Ovary (tissue), 9 donors: ENCODE results near the gene HNRNPA3. TPM values are rescaled to one million over a fixed set of nuclear protein-coding genes. Genes with fewer than 3 reads are reported as not detected.

Source experiments
- DNase-seq, 5 donors: peaks; one replicate each; pipeline ENCODE4 v3.0.0-alpha.2; 2019 to 2020
- H3K27ac ChIP-seq, 2 donors: fragments of 200-600 bp; one replicate each; pipeline versions ENCODE4 v1.5.1 to v1.8.0; 2019 to 2022
- H3K27me3 ChIP-seq: fragments of 200-600 bp; one replicate; pipeline ENCODE4 v1.8.0; 2022
- H3K36me3 ChIP-seq: fragments of 200-600 bp; sonication (generic); one replicate; pipeline ENCODE4 v1.5.1; 2019
- H3K4me1 ChIP-seq: one replicate; pipeline ENCODE4 v1.8.1; 2013; ENCODE audit warnings: mild to moderate bottlenecking, moderate library complexity; ENCODE audit not compliant: insufficient read depth
- H3K4me3 ChIP-seq: fragments of 200-600 bp; sonication (generic); one replicate; pipeline ENCODE4 v1.5.1; 2017
- H3K9me3 ChIP-seq, 2 donors: fragments of 200-600 bp in 1 of 2; sonication (generic) in 1 of 2; one replicate each; pipeline versions ENCODE4 v1.5.1 to v1.8.1; 2013 to 2019; ENCODE audit warnings: mild to moderate bottlenecking in 1 of 2, moderate library complexity in 1 of 2
- EP300 ChIP-seq: sonication (generic); formaldehyde crosslinking; IDR thresholded peaks from one replicate; pipeline ENCODE4 v1.6.1; 2017; ENCODE audit warnings: antibody characterized with exemption
- POLR2A ChIP-seq: fragments of 450-650 bp; IDR thresholded peaks from one replicate; pipeline ENCODE4 v1.6.1; 2017; ENCODE audit warnings: antibody characterized with exemption, mild to moderate bottlenecking, moderate library complexity
- WGBS, 3 donors: extraction: QIAGEN DNeasy Blood & Tissue Kit in 1 of 3; methylation state at CpG; one replicate each; pipeline versions ENCODE4 v1.1.5 to v1.1.7; 2013 to 2017; 5-methylcytosine and 5-hydroxymethylcytosine counted together
- intact Hi-C, 4 donors: fragments of 100-400 bp; cut with DNase I; formaldehyde crosslinking; loops; one replicate each; pipeline versions ENCODE4 v1.11.0 to v1.15.1; 2022 to 2023
- polyA plus RNA-seq, 2 donors: library from polyadenylated mRNA; stranded (reverse); fragments of 200-250 nt in 1 of 2; fragments of 350-450 nt in 1 of 2; fragmentation: Illumina TruSeq in 1 of 2; extraction: RNeasy Lipid Tissue Mini Kit (QIAGEN cat#74804) in 1 of 2; gene quantifications; one replicate each; pipeline ENCODE4 v1.2.3, GENCODE V29; 2013 to 2014
- total RNA-seq, 7 donors: library from RNA; depleted of rRNA in 2 of 7; stranded (reverse); fragments of >200 nt in 2 of 7; fragmentation: NEBNext Ultra II Directional in 3 of 7; extraction: Animal tissue kit (Norgen Biotek cat#: 25700) in 3 of 7; gene quantifications; one replicate each; pipeline versions ENCODE4 v1.1.0 to v1.2.4, GENCODE V29; 2016 to 2023
- TF ChIP-seq, protein P1 (sequence below), 3 donors: fragments of 450-650 bp in 2 of 3; fragments of 200-600 bp in 1 of 3; IDR thresholded peaks; one replicate each; pipeline versions ENCODE4 v1.5.1 to v1.8.0; 2016 to 2022; ENCODE audit warnings: antibody characterized with exemption in 3 of 3, mild to moderate bottlenecking in 1 of 3
- donor health status: DM: no; HTN: no; CAD: no; lungs with moderate emphysema.
- donor health status: DM: no; HTN: no; CAD: no.
- donor health status: Bipolar disorder and iron deficiency.
- donor health status: DM: yes; HTN: yes; CAD: no.
- donor health status: DM: no; HTN: no; CAD: no.
- donor health status: DM: yes; HTN: yes; CAD: no.

HNRNPA3 gene
- total and polyA plus RNA-seq, 9 donors: 71.0 to 273 (median 216) TPM

GRCh38 chr2:177262092-177262491 lies 49.5 kb downstream of the HNRNPA3 start:
- TF ChIP-seq, protein P1, sequence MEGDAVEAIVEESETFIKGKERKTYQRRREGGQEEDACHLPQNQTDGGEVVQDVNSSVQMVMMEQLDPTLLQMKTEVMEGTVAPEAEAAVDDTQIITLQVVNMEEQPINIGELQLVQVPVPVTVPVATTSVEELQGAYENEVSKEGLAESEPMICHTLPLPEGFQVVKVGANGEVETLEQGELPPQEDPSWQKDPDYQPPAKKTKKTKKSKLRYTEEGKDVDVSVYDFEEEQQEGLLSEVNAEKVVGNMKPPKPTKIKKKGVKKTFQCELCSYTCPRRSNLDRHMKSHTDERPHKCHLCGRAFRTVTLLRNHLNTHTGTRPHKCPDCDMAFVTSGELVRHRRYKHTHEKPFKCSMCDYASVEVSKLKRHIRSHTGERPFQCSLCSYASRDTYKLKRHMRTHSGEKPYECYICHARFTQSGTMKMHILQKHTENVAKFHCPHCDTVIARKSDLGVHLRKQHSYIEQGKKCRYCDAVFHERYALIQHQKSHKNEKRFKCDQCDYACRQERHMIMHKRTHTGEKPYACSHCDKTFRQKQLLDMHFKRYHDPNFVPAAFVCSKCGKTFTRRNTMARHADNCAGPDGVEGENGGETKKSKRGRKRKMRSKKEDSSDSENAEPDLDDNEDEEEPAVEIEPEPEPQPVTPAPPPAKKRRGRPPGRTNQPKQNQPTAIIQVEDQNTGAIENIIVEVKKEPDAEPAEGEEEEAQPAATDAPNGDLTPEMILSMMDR (IDR thresholded peaks at IDR 0.05): no peak
- TF ChIP-seq EP300 (no peak), POLR2A (no peak)
- no peaks in the 10 kb centered on the region for H3K27me3 ChIP-seq
- intact Hi-C loops: loop anchor here (2.0 to 10.0 kb wide), 9 partner anchors 35 to 1127 kb away; partner anchors contain the start of gene HNRNPA3 (in 3 of the 4)
- 0 to 1% (median 1%) methylated on average over 2 of the region's 2 CpGs for WGBS, 3 donors
- DNase-seq: no peak
- no peaks in the 10 kb centered on the region for H3K9me3 ChIP-seq
- H3K36me3 ChIP-seq: no peaks in the 10 kb centered on the region
- H3K4me1 ChIP-seq: peaks cover 13% of the 10 kb centered on the region
- H3K4me3 ChIP-seq: peak overlapping the region; percentile 100
- peak overlapping the region in 1 of 2 donors; percentile 100 for H3K27ac ChIP-seq

DNA sequence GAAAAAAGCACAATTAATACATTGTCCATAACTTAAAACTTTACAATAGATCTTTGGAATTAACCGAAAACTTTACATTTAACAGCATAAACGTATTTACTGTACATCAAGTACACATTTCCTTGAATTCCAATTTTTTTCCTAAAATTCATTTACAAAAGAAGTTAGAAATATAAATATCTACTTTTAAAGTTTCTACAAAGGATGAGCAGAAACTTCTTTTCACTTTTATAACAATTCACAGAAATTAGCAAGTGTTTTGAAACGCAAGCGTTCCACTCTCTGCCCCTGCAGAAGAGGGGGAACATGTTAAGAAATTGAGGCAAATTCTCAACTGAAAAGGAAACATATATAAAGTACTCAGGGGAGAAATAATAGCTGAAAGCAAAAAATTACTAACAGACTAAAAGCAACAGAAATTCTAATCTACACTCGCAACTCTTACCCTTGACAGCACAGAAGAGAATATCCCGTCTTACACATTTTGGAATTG lies 50.4 kb downstream of the HNRNPA3 start:
- no peaks in the 10 kb centered on the region for H3K36me3 ChIP-seq
- TF ChIP-seq EP300 (no peak), POLR2A (no peak)
- TF ChIP-seq, protein P1 (IDR thresholded peaks at IDR 0.05): no peak
- no peaks in the 10 kb centered on the region for H3K9me3 ChIP-seq
- intact Hi-C loops: loop anchor here (1.0 to 10.0 kb wide), 10 partner anchors 34 to 1128 kb away; partner anchors contain the start of gene HNRNPA3 (in 3 of the 4)
- DNase-seq: no peak
- peak overlapping the region; percentile 100 for H3K4me3 ChIP-seq
- H3K4me1 ChIP-seq: peaks cover 10% of the 10 kb centered on the region
- no peaks in the 10 kb centered on the region for H3K27me3 ChIP-seq
- 0 to 2% (median 1%) methylated on average over 6 of the region's 6 CpGs for WGBS, 3 donors
- H3K27ac ChIP-seq: peak overlapping the region in 1 of 2 donors; percentile 100

GRCh38 chr2:177263451-177264208 lies 51.0 kb downstream of the HNRNPA3 start:
- H3K4me3 ChIP-seq: peak overlapping the region; percentile 100

DNA sequence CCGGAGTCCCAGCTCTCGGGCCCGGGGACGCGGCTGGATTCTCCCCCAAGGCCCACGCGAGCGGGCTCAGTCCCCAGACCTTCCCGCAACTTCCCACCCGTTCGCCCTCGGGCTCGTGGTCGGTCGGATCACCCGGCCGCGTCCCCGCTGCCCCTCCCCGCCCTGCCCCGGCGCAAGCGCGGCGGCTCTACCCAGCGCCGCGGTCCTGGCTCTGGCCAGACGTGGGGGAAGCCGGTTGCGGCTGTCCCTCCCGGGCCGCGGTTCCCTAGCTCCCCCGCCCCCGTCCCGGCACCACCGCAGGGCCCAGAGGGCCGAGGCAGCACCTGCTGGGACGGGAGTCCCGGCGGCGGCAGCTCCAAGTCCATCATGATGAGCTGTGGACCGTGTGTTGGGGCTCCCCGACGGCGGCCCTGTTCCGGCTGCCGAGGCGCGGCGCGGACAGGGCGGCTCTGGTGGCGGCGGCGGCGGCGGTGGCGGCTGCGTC lies 51.7 kb downstream of the HNRNPA3 start:
- no peaks in the 10 kb centered on the region for H3K36me3 ChIP-seq
- H3K9me3 ChIP-seq: no peaks in the 10 kb centered on the region
- intact Hi-C loops: loop anchor here (1.0 to 10.0 kb wide), 8 partner anchors 33 to 1129 kb away; partner anchors contain the start of gene HNRNPA3 (in 3 of the 4)
- H3K27ac ChIP-seq: peak overlapping the region; percentile 100
- peaks cover 7% of the 10 kb centered on the region for H3K4me1 ChIP-seq
- peak in 3 of 5 donors; percentile 71 to 75 (median 74) for DNase-seq
- TF ChIP-seq, protein P1 (IDR thresholded peaks at IDR 0.05): no peak
- TF ChIP-seq EP300 (no peak), POLR2A (no peak)
- no peaks in the 10 kb centered on the region for H3K27me3 ChIP-seq
- H3K4me3 ChIP-seq: peak overlapping the region; percentile 100
- 0 to 1% (median 1%) methylated on average over 48 to 61 of the region's 61 CpGs for WGBS, 3 donors

More at GRCh38 chr2:177263451-177264208, 51.0 kb downstream of the HNRNPA3 start:
- TF ChIP-seq, protein P1 (IDR thresholded peaks at IDR 0.05): peak; percentile 90 to 97 (median 97)
- peak; percentile 79 for TF ChIP-seq POLR2A
- peak; percentile 79 for TF ChIP-seq EP300
- Histone ChIP-seq H3K9me3 (no peaks in the 10 kb centered on the region), H3K36me3 (no peaks in the 10 kb centered on the region), H3K27ac (peak overlapping the region; percentile 100), H3K27me3 (no peaks in the 10 kb centered on the region), H3K4me1 (peaks cover 10% of the 10 kb centered on the region)
- DNase-seq: peak; percentile 99 to 100 (median 99)
- intact Hi-C loops: loop anchor here (1.0 to 10.0 kb wide), 11 partner anchors 34 to 1129 kb away; partner anchors contain the start of gene HNRNPA3 (in 4 of the 4)
- 1% methylated on average over 36 to 81 of the region's 81 CpGs for WGBS, 3 donors
